HG03442 (cell line): ENCODE data around the gene HEATR3.
"Not testable (repeated sequence)": the region's sequence is repeated elsewhere in the genome, so short reads cannot be mapped to it uniquely, and the experiment has no call there.

Experiments used
- ATAC-seq: cut with Tn5 transposase; IDR thresholded peaks from one replicate; pipeline ENCODE4 v1.9.1; 2021; ENCODE audit warnings: mild to moderate bottlenecking, moderate library complexity; ENCODE audit not compliant: unreplicated experiment

HEATR3 gene

GRCh38 chr16:50099957-50100648, 34.3 kb downstream of the HEATR3 start:
- ATAC-seq = no peak

DNA sequence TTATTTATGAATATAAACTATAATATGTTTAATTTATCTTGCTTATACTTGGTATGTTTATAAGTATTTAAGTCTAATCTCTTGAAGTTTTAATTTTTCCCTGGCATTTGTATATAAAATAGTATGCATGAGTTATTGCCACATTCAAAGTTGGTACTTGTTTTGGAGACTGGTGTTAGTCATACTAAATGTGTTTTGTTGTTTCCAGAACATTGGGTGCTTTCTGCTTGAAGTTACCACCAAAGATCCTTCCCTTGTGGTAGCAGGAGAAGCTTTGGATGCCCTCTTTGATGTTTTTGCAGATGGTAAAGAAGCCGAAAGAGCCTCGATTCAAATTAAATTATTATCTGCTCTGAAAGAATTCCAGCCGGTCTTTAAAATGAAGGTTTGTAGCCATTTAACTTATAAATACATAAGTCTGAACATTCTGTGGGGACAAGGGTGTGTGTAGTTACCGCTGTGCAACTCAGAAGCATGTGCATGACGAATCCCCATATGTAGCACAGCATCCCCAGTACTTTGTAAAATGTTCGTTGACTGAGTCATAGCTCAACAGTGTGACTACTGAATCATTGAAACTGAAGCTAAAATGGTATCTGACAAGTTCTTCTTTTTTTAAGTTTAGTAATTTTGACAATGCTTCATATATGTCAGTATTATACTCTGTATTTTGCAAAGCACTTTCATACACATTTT, 36.4 kb downstream of the HEATR3 start:
- peak; percentile 97 for ATAC-seq

DNA sequence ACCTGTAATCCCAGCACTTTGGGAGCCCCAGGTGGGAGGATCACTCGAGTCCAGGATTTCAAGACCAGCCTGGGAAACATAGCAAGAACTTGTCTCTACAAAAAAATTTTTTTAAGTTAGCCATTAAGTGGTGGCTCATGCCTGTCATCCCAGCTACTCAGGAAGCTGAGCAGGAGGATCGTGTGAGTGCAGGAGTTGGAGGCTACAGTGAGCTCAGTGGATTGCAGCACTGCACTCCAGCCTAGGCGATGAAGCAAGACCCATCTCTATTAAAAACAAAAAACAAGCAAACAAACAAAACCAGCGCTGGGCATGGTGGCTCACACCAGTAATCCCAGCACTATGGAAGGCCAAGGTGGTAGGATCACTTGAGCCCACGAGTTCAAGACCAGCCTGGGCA, 38.0 kb downstream of the HEATR3 start:
- no peak for ATAC-seq

DNA sequence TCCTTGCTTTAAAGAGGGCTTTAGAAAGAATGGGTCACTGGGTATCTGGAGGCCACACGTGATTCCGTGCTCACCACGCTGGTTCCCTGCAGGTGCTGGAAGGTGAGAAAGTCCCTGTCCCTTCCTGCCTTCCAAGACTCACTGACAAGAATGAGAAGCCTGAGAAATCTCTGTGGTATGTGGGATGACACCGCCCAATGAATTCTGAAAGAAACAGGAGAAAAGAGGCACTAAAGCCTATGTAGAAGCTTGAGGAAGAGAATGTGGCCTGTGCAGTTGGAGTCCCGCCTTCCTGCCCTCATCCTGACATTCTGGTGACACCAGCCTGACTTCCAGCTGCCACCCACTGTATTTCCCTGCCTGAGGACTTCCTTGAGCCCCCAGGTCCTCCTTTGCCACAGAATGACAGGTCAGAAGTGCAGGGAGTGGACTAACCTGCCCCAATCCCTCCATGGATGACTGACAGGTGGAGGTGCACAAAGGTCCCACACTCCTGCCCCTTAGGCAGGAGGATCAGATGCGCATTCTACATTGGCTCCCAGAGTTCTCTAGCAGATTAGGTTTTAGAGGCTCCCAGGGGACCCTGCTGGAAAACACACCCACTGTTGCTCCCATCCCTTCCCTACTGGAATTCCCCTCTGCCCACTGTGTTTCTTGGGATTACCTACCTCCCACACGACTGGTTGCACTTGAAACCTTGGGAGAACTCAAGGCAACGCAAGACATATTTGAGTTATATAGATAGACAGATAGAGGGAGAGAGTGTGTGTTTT, 48.8 kb downstream of the HEATR3 start:
- ATAC-seq = no peak

DNA sequence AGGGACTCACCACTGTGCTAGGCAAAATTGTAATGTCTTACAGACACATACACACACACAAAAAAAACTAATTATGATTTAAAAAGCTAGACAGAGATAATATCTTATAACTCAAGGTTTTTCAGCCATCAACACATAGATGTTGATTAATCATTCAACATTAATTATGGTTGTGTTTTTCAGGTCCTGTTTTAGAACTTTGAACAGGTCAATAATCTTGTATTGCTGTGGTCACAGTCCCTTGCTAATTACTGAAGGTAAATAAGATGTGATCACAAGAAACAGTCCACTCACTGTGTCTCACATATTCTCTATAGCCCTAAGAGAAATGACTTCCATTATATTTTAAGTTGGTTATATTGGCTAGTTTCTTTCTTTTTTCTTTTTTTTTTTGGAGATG, 54.9 kb downstream of the HEATR3 start:
- no peak for ATAC-seq

DNA sequence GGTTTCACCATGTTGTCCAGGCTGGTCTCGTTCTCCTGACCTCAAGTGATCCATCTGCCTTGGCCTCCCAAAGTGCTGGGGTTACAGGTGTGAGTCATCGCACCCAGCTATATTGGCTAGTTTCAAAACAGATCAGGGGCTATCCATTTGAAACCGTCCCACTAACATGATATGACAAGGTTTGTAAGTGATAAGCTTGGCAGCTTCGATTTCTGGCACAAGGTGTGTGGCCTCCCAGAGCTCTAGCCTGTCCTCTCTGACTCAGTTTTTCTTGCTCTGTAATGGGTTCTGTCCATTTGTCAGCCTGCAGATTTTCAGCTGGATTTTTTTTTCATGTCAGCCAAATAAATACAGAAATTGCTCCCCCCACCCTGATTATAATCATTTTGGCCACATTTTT, 55.5 kb downstream of the HEATR3 start:
- ATAC-seq = peak; percentile 61

GRCh38 chr16:50121721-50122445, 56.1 kb downstream of the HEATR3 start:
- peak; percentile 57 for ATAC-seq

DNA sequence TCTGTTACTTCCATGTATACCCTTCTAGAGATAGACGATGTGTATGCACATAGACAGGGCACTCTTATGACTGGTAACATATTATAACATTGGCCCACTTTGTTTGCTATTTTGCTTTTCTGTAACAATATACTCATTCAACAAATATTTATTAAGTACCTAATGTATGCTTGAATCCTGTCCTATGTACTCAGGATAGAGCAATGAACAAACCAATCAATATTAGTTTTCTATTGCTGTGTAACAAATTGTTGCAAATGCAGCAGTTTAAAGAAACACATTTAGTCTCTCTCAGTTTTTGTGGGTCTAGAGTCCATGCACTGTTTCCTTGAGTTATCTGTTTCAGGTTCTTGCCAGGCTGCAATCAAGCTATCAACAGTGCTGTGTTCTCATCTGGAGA, 57.6 kb downstream of the HEATR3 start:
- no peak for ATAC-seq

DNA sequence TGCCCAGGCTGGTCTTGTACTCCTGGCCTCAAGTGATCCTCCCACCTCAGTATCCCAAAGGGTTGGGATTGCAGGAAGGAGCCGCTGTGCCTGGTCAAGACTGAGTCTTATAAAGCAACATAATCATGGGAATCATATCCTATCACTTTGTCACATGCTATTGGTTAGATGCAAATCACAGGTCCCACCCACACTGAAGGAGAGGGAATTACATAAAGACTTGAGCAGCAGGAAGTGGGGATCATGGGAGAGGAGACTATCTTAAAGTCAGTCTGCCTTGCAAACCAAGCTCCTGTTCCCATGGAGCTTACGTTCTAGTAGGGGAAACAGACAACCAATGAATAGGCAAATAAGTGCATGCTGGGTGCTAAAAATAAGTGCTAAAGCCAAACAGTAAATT, 59.0 kb downstream of the HEATR3 start:
- no peak for ATAC-seq

- no peak for ATAC-seq
Measured at GRCh38 chr16:50126183-50126582, 60.4 kb downstream of the HEATR3 start.

DNA sequence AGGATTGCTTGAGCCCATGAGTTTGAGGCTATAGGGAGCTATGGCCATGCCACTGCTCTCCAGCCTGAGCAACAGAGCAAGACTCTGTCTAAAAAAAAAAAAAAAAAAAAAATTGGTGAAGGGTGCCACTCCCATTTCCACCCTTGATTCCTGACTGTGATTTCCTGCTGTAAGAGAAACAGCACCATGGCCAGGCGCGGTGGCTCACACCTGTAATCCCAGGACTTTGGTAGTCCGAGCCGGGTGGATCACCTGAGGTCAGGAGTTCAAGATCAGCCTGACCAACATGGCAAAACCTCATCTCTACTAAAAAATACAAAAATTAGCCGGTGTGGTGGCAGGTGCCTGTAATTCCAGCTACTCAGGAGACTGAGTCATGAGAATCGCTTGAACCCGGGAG, 66.8 kb downstream of the HEATR3 start:
- ATAC-seq = not testable (repeated sequence)

GRCh38 chr16:50133214-50133613, 67.4 kb downstream of the HEATR3 start:
- ATAC-seq = no peak

DNA sequence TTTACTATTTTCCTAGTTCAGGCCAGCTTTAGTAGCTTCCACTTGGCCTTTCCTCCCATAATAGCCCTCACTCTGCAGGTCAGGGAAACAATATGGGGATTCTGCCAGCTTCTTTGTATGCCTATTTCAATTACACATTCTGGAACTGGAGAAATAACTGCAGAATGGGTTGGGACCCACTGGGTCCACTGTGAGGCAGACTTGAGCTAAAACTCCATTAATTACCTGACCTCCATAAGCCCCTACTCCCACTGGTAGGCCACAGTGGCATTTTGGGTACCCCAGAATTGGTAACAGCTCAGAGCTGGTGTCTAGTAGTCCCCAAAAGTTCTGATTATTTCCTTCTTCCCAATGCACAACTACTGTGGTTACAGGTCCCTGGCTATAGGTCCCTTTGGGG, 70.6 kb downstream of the HEATR3 start:
- no peak for ATAC-seq

DNA sequence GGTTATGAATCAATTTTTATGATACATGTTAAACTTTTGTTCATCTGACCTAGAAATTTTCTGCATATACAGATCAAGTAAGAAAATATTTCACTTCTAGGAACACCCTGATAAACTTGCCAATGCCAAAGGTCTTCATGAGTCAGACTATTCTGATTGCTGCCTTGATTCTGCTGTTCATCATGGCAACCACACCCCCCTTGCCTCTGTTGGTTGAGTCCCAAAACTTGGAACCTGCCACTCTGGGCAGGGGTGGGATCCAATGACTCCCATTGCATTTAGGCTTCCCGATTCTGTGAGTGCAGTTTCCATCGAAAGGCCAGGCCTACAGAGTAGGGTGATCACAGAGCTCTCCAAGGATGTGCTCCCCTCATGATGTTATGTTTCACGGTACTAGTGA, 71.5 kb downstream of the HEATR3 start:
- ATAC-seq = no peak

- no peak for ATAC-seq
Measured at GRCh38 chr16:50139580-50139979, 73.8 kb downstream of the HEATR3 start.

- no peak for ATAC-seq
Measured at GRCh38 chr16:50144211-50144610, 78.4 kb downstream of the HEATR3 start.

- ATAC-seq = no peak
Measured at GRCh38 chr16:50146479-50147435, 81.0 kb downstream of the HEATR3 start.

DNA sequence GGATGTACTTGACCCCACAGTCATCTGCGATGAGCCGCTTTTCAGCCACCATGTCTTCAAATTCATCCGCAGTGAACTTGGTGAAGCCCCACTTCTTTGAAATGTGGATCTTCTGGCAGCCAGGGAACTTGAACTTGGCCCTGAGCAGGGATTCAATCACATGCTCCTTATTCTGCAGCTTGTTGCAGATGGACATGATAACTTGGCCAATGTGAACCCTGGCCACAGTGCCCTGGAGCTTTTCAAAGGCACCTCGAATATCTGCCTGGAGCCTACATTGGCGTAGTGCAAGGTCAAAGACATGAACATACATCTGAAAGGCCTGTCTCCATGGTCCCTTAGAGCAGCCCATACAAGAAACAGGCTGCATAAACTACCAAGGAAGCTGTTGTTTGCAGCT, 85.6 kb downstream of the HEATR3 start:
- ATAC-seq = no peak

GRCh38 chr16:50151756-50152155, 86.0 kb downstream of the HEATR3 start:
- ATAC-seq = no peak

GRCh38 chr16:50152351-50152806, 86.6 kb downstream of the HEATR3 start:
- peak; percentile 52 for ATAC-seq
